Head of caudate nucleus (tissue), 42 donors: ENCODE data around the gene RMC1.
"Not testable (repeated sequence)": the region's sequence is repeated elsewhere in the genome, so short reads cannot be mapped to it uniquely, and the experiment has no call there.

Source experiments
- DNase-seq, 42 donors: peaks; one replicate each; pipeline versions ENCODE4 v3.0.0 to v3.0.0-alpha.2; 2020 to 2021; ENCODE audit warnings: mixed read lengths in 7 of 42
- intact Hi-C: fragments of 100-400 bp; cut with DNase I; formaldehyde crosslinking; loops from one replicate; pipeline ENCODE4 v1.15.0; 2022

The RMC1 gene

DNA sequence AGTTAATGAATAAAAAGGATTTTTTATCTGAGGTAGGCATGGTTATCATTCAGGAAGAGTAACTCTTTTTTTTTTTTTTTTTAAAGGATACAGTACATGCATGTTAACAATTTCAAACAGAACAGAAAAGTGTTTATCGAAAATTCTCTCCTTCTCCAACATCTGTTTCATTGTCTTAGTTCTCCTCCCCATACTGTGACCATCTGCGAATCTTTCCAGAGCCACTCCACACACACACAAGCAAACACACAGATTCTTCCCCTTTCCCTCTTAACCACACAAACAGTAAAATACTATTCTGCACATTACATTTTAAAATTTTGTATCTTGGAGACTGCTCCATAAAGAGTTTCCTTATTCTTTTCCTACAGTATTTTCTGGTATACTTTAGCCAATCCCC lies 45.0 kb downstream of the RMC1 start:
- DNase-seq, result no peak
- intact Hi-C loops, result no loop called here

GRCh38 chr18:23548719-23549118 lies 45.4 kb downstream of the RMC1 start:
- intact Hi-C loops, result no loop called here
- no peak for DNase-seq

DNA sequence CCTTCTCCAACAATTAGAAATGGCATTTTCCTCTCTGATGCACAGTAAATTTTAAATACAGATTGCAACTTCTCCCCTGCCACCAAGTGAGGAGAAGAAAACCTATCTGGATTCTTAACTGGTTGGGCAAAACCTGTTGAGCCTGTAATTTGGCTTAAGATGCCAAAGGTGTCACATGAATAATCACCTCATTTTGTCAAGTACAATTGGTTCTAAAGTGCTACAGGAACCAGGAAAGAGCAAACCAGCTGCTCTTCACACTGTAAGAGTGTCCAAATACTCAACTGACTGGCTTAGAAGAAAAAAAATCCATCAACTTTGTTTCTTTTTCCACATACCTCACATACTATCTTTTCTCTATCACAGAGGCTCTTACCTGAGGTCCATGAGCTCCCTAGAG lies 47.6 kb downstream of the RMC1 start:
- intact Hi-C loops, result no loop called here
- DNase-seq, result no peak

DNA sequence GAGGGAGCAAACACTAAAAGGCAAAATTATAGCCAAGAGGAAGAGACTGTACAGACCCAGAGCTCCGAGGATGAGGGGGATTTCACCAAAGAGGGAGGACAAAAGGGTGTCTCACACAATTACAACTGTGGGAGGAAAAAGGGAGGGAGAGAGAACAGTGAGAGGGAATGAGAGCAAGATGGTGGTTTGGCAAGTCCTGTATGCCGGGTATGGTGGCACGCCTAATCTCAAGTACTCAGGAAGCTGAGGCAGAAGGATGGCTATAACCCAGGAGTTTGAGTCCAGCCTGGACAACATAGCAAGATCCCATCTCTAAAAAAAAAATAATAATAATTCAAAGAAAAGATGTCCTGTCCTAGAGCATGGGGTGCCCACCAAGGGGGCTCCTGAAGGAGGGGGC lies 48.7 kb downstream of the RMC1 start:
- no peak for DNase-seq
- intact Hi-C loops, result no loop called here

DNA sequence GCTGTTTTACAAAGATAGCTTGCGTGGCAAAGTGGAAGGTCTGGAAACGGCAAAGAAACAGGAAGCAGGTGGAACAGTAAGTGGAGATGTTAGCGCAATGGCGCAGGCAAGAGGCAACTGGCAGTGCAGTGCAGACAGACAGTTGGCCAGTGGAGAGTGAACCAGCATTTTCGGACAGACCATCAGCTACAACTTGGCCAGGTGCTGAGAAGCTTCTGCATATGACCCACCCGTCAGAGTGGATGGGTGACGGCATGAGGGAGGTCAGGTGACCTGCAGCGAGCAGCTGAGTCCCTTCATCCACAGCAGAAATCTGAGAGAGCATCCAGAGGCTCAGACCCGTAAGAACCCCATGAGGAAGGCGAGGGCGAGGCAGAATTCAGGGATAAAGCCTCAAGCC lies 49.2 kb downstream of the RMC1 start:
- no peak for DNase-seq
- intact Hi-C loops, result no loop called here

DNA sequence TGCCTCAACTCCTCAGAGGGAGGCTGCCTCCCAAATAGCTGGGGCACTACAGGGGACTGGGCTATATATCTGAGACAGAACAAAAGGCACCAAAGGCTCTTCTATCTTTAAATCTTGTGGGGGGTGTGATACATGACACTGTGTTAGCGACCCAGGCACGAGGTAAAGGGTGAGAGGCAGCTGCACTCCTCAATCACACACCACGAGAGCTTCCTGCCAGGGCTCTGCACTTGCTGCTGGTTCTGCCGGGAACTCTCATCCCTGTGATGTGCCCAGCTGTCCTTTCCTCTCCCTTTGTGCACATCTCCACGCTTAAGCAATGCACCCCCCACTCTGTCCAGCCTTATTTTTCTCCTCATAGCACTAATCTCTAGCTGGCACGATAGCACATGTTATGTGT lies 50.6 kb downstream of the RMC1 start:
- intact Hi-C loops, result no loop called here
- no peak for DNase-seq

- intact Hi-C loops, result no loop called here
- no peak for DNase-seq
These were observed 53.0 kb downstream of the RMC1 start for GRCh38 chr18:23556145-23556780.

- intact Hi-C loops, result not testable (repeated sequence)
These were observed 54.2 kb downstream of the RMC1 start for GRCh38 chr18:23557511-23557910.

DNA sequence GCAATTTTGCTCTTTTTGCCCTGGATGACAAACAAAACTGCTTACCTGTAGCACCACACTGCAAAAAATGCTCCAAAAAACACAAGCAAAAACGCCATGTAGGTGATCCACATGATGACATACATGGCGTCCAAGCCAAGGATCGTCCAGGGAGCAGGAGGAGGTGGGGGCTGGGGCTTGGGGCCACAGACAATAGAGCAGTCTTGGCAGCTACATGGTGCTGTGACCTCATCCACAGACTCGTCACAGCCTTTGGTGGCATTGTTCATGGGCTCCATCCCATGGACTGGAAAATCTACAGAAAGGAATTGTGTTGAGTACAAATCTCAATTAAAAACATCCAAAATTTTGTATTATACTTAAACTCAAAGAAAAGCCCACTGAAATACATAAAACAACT lies 56.9 kb downstream of the RMC1 start:
- intact Hi-C loops, result no loop called here
- DNase-seq, result peak; percentile 36 to 91 (median 77)

More at GRCh38 chr18:23557511-23557910, 54.2 kb downstream of the RMC1 start:
- DNase-seq, result not testable (repeated sequence)

GRCh38 chr18:23563377-23564043 lies 60.2 kb downstream of the RMC1 start:
- intact Hi-C loops, result no loop called here
- DNase-seq, result no peak

DNA sequence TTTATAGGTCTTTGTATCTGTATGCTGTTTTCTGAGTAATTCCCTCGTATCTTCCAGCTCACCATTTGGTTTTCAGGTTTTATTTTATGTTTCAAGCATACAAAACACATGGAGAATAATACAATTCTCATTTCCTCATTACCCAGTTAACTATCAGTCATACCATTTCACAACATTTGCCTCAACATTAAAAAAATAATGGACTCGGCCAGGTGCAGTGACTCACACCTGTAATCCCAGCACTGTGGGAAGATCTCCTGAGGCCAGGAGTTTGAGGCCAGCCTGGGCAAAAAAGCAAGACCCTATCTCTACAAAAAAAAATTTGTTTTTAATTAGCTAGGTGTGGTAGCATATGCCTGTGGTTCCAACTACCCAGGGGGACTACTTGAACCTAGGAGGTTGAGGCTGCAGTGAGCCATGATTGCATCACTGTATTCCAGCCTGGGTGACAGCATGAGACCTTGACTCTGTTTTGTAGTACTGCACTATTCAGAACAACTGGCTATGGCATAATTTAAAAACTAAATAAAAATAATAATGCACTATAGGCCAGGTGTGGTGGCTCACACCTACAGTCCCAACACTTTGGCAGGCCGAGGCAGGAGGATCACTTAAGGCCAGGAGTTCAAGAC lies 62.7 kb downstream of the RMC1 start:
- DNase-seq, result no peak
- intact Hi-C loops, result no loop called here

- intact Hi-C loops, result no loop called here
- no peak for DNase-seq
These were observed 64.4 kb downstream of the RMC1 start for GRCh38 chr18:23567671-23568070.

- DNase-seq, result no peak
- intact Hi-C loops, result no loop called here
These were observed 65.2 kb downstream of the RMC1 start for GRCh38 chr18:23568281-23569138.

GRCh38 chr18:23569299-23570063 lies 66.2 kb downstream of the RMC1 start:
- intact Hi-C loops, result no loop called here
- DNase-seq, result no peak

DNA sequence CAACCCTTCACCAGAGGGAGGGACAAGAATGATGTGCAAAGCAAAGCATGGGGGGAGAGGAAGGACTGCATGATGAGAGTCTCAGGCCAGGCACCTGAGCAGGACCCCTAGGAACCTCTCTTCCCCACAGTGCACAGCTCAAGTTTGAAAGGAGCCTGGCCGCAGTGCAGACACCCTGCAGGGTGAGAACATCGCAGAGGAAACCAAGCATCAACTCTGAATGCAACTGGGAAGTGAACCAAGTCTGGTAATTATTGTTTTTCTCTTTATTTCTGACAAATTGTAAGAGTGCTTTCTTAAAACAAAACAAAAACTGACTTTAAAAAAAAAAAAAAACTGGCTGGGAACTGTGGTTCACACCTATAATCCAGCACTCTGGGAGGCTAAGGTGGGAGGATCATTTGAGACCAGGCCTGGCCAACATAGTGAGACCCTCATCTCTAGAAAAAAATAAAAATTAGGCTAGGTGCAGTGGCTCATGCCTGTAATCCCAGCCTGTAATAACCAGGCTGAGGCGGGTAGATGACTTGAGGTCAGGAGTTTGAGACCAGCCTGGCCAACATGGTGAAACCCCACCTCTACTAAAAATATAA lies 67.7 kb downstream of the RMC1 start:
- intact Hi-C loops, result no loop called here
- DNase-seq, result peak in 1 of 42 donors; percentile 23

DNA sequence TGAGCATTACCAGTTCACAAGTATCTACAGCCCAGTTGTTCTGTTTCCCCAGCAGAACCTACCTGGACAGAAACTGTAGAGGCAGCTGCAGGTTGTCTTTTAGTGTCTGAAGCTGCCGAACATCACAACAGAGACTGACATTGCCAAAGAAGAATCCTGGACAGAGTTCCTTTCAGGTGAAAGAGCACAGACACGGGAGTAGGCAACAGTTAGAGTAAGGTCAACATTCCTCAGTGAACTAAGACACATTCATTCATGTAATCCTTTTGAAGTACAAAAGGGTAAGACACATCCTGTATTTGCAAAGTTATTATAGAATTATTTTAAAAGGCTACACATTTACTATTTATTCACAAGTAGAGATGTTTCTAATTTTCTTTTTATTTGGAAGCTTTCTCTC lies 68.7 kb downstream of the RMC1 start:
- intact Hi-C loops, result no loop called here
- DNase-seq, result no peak

DNA sequence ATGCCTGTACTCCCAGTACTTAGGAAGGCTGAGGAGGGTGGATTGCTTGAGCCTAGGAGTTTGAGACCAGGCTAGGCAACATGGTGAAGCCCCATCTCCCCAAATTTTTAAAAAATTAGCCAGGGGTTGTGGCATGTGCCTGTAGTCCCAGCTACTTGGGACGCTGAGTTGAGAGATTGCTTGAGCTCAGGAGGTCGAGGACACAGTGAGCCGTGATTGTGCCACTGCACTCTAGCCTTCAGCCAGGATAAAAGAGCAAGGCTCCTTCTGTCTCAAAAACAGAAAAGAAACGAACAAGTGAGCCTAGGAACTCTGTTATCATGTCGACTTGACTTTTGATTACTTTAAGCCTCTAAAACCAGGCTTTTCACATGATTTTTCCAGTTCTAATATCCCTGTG lies 69.3 kb downstream of the RMC1 start:
- no peak for DNase-seq

GRCh38 chr18:23573020-23573419 lies 69.7 kb downstream of the RMC1 start:
- no peak for DNase-seq
- intact Hi-C loops, result no loop called here

More for the DNA sequence above, 69.3 kb downstream of the RMC1 start:
- intact Hi-C loops, result no loop called here
